T-helper 1 cell (primary cell): ENCODE measurements around the gene CLMP.

Source experiments
- DNase-seq, 5 donors: peaks; one replicate each; pipeline ENCODE4 v3.0.0-alpha.2; 2012 to 2020

CLMP gene

DNA sequence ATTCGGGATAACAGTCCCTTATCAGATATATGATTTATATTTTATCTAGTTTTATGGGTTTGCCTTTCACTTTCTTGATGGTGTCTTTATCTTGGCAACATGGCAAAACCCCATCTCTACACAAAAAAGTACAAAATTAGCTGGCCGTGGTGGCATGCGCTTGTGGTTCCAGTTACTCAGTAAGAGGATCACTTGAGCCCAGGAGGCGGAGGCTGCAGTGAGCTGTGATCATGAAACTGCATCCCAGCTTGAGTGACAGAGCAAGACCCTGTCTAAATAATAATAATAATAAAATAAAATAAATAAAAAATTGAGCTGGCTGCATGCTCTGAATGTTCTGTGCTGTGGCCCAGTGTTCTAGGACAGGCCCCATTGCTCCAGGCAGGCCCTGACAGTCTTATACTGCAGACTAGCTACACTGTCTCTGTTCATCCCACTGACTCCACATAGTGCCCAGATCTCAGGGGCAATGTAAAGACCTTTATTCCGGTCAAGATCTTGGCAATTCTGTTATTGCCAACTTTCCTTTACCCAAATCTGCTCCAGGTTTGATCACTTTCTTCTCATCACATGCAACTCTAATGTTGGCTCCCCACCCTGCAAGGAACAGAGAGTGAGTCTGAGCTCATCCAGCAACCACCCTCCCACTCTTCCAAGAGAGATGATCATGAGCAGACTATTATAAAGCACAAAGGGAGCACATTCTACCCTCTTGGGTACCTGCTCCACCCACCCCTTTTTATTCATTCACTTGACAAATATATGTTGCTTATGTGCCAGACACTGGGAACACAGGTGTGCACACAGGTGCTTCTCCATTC is 141.9 kb downstream of the CLMP start:
- DNase-seq: no peak

DNA sequence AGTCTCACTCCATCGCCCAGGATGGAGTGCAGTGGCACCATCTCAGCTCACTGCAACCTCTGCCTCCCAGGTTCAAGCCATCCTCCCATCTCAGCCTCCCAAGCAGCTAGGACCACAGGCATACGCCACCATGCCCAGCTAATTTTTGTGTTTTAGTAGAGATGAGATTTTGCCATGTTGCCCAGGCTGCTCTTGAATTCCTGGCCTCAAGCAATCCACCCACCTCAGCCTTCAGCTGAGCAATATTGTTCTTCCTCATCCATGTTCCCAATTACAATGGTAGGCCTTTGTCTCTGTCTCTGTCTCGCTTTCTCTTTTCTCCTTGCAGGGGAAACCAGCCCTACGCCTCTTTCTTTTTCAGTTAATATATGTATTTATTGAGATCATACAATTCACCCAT is 143.4 kb downstream of the CLMP start:
- no peak for DNase-seq

GRCh38 chr11:123051146-123051545 is 143.9 kb downstream of the CLMP start:
- DNase-seq: no peak

GRCh38 chr11:123047947-123048293 is 147.1 kb downstream of the CLMP start:
- DNase-seq: no peak

- DNase-seq: no peak
These were observed 147.6 kb downstream of the CLMP start for GRCh38 chr11:123047266-123047946.

GRCh38 chr11:123046473-123047259 is 148.4 kb downstream of the CLMP start:
- DNase-seq: no peak

DNA sequence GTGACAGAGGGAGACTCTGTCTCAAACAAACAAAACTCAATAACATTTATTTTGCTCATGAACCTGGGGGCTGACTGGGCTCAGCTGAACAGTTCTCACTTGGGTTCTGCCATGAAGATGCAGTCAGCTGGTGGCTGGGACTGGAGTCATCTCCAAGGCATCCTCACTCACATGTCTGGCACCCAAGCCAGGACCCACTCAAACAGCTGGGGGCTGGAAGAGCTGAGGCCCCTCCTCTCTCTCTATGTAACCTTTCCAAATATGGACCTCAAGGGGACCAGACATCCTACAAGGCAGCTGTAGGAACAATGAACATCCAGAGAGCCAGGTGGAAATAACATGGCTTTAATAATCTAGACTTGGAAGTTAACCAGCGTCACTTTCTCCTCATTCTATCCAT is 149.9 kb downstream of the CLMP start:
- DNase-seq: no peak

DNA sequence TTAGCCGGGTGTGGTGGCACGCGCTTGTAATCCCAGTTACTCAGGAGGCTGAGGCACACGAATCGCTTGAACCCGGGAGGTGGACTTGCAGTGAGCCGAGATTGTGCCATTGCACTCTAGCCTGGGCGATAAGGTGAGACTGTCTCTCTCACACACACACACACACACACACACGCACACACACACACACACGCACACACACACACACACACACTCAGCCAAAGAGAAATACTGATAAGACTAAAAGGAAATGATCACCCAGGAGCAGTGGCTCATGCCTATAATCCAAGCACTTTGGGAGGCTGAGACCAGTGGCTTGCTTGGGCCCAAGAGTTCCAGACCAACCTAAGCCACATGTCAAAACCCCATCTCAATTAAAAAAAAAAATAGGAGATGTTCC is 153.9 kb downstream of the CLMP start:
- DNase-seq: no peak

DNA sequence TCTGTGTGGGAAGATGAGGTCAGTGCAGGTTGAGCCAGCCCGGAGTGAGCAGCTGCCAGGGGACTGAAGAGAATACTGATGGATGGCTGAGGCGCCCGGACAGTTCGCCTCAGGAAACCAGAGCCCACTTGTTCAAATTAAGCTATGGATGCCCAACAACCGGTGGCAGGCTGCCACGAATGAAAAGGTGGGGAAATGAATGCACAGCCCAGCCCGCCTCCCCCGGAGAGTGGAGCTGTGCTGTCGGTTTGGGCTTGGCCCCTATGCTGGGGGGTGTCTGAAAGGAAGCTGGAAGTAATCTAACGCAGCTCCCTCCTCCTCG is 155.0 kb downstream of the CLMP start:
- no peak for DNase-seq

- no peak for DNase-seq
These were observed 159.2 kb downstream of the CLMP start for GRCh38 chr11:123035831-123036230.

- no peak for DNase-seq
These were observed 160.5 kb downstream of the CLMP start for GRCh38 chr11:123034597-123034996.

DNA sequence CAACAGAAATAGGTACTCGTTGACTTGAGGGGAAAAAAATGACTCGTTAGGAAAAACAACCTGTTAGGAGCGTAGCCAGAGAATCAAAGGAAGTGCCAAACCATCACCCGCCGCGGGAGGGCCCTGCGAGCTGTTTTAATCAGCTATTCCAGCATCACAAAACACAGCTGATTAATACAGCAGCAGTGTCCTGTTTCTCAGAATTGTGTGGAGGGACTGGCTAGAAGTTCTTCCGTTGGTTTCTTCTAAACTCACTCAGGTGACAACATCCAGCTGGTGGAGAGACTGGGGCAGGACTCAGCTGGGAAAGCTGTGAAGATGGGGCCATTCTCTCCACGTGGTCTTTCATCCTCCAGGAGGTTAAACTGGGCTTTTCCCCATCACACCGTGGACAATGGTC is 161.2 kb downstream of the CLMP start:
- no peak for DNase-seq

DNA sequence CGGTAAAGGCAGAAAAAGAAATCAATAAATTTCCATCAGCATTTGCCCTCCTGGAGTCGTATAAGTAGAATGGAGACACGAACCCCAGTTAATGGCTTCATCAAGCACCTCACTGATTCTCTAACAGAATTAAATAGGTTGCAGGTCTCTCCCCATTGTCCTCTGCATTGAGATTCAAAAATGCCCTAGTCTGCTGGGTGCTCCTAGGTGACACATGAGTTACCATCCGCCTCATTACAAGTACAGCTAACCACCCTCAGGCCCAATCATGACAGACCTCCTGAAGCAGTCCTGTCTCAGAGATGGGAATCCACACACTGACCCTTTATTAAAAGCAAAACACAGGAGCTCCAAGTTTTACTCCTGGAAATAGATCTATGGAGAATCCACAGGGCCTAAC is 164.5 kb downstream of the CLMP start:
- DNase-seq: no peak

DNA sequence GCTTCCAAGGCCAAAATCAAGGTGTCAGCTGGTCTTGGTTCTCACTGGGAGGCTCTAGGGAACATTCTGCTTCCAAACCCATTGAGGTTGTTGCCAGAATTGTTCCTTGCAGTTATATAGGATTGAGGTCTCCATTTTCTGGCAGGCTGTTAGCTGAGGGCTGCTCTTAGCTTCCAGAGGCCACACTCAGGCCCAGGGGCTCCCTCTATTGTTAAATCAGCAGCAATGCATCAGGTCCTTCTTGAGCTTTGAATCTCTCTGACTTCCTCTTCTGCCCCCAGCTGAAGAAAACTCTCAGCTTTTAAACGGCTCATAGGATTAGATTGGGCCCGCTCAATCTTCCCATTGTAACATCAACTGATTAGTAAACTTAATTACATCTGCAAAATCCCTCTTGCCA is 174.1 kb downstream of the CLMP start:
- peak in 2 of 5 donors; percentile 11 to 41 for DNase-seq
